MCF 10A (cell line): ENCODE measurements around the gene PHACTR3. TPM values are rescaled to one million over a fixed set of nuclear protein-coding genes. Genes with fewer than 3 reads are reported as not detected.

Experiments
- BruUV-seq: library from RNA; stranded (reverse); fragments of 400-500 nt; replicated peaks from 2 replicates; lab custom pipeline; 2021; lab: Mats Ljungman, UMichigan
- CTCF ChIA-PET: fragments of 300-600 bp; sonication (Branson Sonifier 250); formaldehyde crosslinking; extraction: SDS; loops from one replicate; lab custom pipeline; 2021; ENCODE audit warnings: antibody characterized with exemption, inconsistent platforms; lab: Yijun Ruan, JAX
- POLR2A ChIA-PET: fragments of 300-600, 350-650 bp; sonication (Branson Sonifier 250); formaldehyde crosslinking; extraction: SDS; loops from one replicate; lab custom pipeline; 2020; ENCODE audit warnings: antibody characterized with exemption, inconsistent platforms; lab: Yijun Ruan, JAX
- DNase-seq: peaks from one replicate; pipeline ENCODE4 v3.0.0-alpha.2; 2018; ENCODE audit not compliant: unreplicated experiment
- H3K27ac Mint-ChIP-seq: one replicate; pipeline ENCODE4 v1.8.0; 2022; ENCODE audit warnings: mild to moderate bottlenecking, low read depth, mixed read lengths; ENCODE audit not compliant: unreplicated experiment
- H3K27me3 Mint-ChIP-seq: one replicate; pipeline ENCODE4 v1.8.0; 2022; ENCODE audit warnings: mixed read lengths; ENCODE audit not compliant: insufficient read depth, unreplicated experiment
- H3K36me3 Mint-ChIP-seq: one replicate; pipeline ENCODE4 v1.8.0; 2022; ENCODE audit warnings: mild to moderate bottlenecking, moderate library complexity, mixed read lengths; ENCODE audit not compliant: insufficient read depth, unreplicated experiment
- H3K4me1 Mint-ChIP-seq: one replicate; pipeline ENCODE4 v1.8.0; 2022; ENCODE audit warnings: mixed read lengths; ENCODE audit not compliant: insufficient read depth, unreplicated experiment
- H3K4me3 Mint-ChIP-seq: one replicate; pipeline ENCODE4 v1.8.0; 2022; ENCODE audit warnings: mild to moderate bottlenecking, moderate library complexity, mixed read lengths; ENCODE audit not compliant: unreplicated experiment
- H3K9me3 Mint-ChIP-seq: one replicate; pipeline ENCODE4 v1.8.0; 2022; ENCODE audit warnings: mixed read lengths; ENCODE audit not compliant: unreplicated experiment
- intact Hi-C: fragments of 100-400 bp; cut with micrococcal nuclease; formaldehyde crosslinking; loops from 2 replicates; pipeline ENCODE4 v1.14.1; 2022
- total RNA-seq: library from RNA; stranded (reverse); gene quantifications from 2 replicates; pipeline ENCODE4 v1.2.3, GENCODE V29; 2022
- TF ChIP-seq, protein P1 (sequence below): fragments of 200-600 bp; IDR thresholded peaks from one replicate; pipeline ENCODE4 v1.8.0; 2022; ENCODE audit warnings: antibody characterized with exemption, mild to moderate bottlenecking; ENCODE audit not compliant: unreplicated experiment

Gene PHACTR3
- total RNA-seq, 1 experiment from 2014 or later = 22.8 TPM

DNA sequence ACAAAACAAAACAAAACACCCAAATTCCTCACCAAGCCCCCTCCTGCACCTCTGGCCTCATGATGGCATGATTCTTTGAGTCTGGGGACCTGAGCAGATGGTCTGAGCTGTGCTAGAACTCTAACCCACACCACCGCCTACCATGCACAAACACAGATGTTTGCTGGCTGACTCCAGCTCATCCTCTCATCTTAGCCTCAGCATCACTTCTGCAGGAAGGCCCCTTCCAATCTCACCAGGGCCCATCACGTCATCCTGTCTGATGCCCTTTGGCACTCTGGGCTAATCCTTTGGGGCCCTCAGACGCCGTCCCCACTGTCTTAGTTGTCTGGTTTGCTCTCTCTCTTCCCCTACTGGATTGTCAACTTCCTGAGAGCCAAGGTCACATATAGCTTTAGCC lies 85.8 kb downstream of the PHACTR3 start:
- H3K27me3 Mint-ChIP-seq = peaks cover 43% of the 10 kb centered on the region
- H3K27ac Mint-ChIP-seq = no peak overlapping the region
- no peaks in the 10 kb centered on the region for H3K9me3 Mint-ChIP-seq
- TF ChIP-seq, protein P1, sequence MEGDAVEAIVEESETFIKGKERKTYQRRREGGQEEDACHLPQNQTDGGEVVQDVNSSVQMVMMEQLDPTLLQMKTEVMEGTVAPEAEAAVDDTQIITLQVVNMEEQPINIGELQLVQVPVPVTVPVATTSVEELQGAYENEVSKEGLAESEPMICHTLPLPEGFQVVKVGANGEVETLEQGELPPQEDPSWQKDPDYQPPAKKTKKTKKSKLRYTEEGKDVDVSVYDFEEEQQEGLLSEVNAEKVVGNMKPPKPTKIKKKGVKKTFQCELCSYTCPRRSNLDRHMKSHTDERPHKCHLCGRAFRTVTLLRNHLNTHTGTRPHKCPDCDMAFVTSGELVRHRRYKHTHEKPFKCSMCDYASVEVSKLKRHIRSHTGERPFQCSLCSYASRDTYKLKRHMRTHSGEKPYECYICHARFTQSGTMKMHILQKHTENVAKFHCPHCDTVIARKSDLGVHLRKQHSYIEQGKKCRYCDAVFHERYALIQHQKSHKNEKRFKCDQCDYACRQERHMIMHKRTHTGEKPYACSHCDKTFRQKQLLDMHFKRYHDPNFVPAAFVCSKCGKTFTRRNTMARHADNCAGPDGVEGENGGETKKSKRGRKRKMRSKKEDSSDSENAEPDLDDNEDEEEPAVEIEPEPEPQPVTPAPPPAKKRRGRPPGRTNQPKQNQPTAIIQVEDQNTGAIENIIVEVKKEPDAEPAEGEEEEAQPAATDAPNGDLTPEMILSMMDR = no peak
- H3K4me1 Mint-ChIP-seq = no peaks in the 10 kb centered on the region
- intact Hi-C loops = no loop called here
- H3K4me3 Mint-ChIP-seq = no peak overlapping the region
- H3K36me3 Mint-ChIP-seq = no peaks in the 10 kb centered on the region
- CTCF ChIA-PET = interaction anchor here (0.5 kb wide), 2 partner anchors 286 to 301 kb away, joined by 3 to 4 read pairs; no protein-coding TSS in a partner anchor
- no TSS peak for BruUV-seq
- DNase-seq = no peak
- POLR2A ChIA-PET = interaction anchor here (0.9 kb wide), 1 partner anchor 8 kb away, joined by 3 read pairs; no protein-coding TSS in a partner anchor

DNA sequence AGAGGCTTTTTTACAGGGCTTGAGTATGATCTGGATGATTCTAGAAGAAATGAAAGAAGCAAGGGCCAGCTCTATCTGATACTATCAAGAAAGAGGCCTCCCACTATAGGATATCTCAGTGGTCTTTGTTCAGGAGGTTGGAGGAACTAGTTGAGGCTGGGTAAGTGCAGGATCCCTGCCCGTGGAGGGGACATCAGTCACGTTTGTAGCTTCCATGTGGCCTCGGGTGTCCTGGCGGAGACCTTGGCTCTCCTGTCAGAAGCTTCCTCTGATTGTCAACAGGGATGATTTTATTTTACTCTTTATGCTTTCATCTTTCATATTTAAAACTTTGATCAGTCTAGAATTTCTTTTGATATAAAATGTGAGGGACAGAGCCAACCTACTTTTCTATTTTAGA lies 86.6 kb downstream of the PHACTR3 start:
- Mint-ChIP-seq H3K36me3 (no peaks in the 10 kb centered on the region), H3K27ac (no peak overlapping the region), H3K27me3 (peaks cover 52% of the 10 kb centered on the region), H3K4me1 (no peaks in the 10 kb centered on the region), H3K9me3 (no peaks in the 10 kb centered on the region), H3K4me3 (no peak overlapping the region)
- BruUV-seq = no TSS peak
- ChIA-PET CTCF (no interaction called here), POLR2A (interaction anchor here (0.7 kb wide), 1 partner anchor 43 kb away, joined by 3 read pairs; no protein-coding TSS in a partner anchor)
- no peak for DNase-seq
- intact Hi-C loops = no loop called here
- TF ChIP-seq, protein P1 = no peak

DNA sequence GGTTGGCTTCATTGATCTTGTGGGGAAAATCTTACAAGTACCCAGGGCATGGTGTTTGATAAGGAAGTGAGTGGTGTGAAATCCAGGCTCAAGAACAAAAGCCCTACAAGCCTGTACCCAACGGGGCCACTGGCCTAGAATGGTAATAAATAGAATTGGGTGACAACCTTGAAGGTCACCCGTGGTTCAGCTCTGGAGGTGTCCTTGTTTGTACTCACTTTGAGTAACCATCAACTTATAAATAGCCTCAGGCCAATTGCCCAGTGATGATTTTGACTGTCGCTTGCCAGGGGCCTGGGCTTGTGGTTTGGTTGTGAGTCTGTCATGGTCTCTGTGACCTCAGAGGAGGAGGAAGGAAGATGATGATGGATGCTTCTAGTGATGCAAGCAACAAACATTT lies 87.8 kb downstream of the PHACTR3 start:
- BruUV-seq = no TSS peak
- Mint-ChIP-seq H3K4me3 (no peak overlapping the region), H3K27ac (no peak overlapping the region), H3K36me3 (no peaks in the 10 kb centered on the region), H3K4me1 (no peaks in the 10 kb centered on the region), H3K9me3 (no peaks in the 10 kb centered on the region), H3K27me3 (peaks cover 64% of the 10 kb centered on the region)
- CTCF ChIA-PET = no interaction called here
- TF ChIP-seq, protein P1 = no peak
- DNase-seq = no peak
- POLR2A ChIA-PET = no interaction called here
- intact Hi-C loops = no loop called here

DNA sequence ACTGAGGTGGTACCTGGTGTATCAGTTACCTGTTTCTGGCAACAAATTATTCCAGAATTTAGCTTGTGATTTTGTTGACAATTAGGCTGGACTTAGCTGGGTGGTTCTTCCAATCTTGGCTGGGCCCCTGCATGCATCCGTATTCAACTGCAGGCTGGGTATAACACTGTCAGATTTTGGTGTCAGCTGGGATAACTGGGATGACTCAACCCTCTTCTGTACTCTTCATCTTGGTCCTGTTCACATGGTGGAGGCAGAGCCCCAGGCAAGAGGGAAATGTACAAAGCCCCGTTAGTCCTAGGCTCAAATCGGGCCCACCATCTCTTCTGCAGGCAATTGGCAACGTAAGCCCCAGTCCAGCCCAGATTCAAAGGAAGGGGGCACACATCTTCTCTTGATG lies 89.2 kb downstream of the PHACTR3 start:
- TF ChIP-seq, protein P1 = no peak
- H3K4me3 Mint-ChIP-seq = no peak overlapping the region
- H3K36me3 Mint-ChIP-seq = no peaks in the 10 kb centered on the region
- H3K27ac Mint-ChIP-seq = no peak overlapping the region
- no peak for DNase-seq
- H3K4me1 Mint-ChIP-seq = no peaks in the 10 kb centered on the region
- BruUV-seq = no TSS peak
- ChIA-PET CTCF (interaction anchor here (0.8 kb wide), 1 partner anchor 123 kb away, joined by 3 read pairs; no protein-coding TSS in a partner anchor), POLR2A (no interaction called here)
- peaks cover 77% of the 10 kb centered on the region for H3K27me3 Mint-ChIP-seq
- no peaks in the 10 kb centered on the region for H3K9me3 Mint-ChIP-seq
- intact Hi-C loops = no loop called here
